Right kidney (tissue), 1 donor: Measurements from ENCODE around the gene CMIP.

Source experiments
- DNase-seq: peaks from one replicate; pipeline ENCODE4 v3.0.0-alpha.2; 2016

CMIP gene

GRCh38 chr16:81461766-81462165, 17.2 kb downstream of the CMIP start:
- DNase-seq, result no peak

- DNase-seq, result no peak
These were observed 18.1 kb downstream of the CMIP start for GRCh38 chr16:81462683-81463082.

GRCh38 chr16:81463296-81463890, 18.8 kb downstream of the CMIP start:
- no peak for DNase-seq

DNA sequence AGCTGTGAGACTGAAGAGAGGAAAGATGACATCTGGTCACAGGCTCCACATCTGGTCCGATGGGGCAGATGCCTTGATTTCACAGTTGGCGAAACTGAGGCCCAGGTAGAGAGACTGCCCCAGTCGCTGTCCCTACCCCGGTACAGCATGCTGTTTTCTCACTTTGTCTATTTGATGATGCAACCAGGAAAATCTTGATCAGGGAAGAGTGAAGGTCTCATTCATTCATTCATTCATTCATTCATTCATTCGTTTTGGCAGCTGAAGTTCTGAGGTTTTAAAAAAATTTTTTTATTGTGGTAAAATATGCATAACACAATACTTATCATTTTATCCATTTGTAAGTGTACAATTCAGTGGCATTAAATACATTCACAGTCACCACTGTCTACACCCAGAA, 19.7 kb downstream of the CMIP start:
- DNase-seq, result no peak

DNA sequence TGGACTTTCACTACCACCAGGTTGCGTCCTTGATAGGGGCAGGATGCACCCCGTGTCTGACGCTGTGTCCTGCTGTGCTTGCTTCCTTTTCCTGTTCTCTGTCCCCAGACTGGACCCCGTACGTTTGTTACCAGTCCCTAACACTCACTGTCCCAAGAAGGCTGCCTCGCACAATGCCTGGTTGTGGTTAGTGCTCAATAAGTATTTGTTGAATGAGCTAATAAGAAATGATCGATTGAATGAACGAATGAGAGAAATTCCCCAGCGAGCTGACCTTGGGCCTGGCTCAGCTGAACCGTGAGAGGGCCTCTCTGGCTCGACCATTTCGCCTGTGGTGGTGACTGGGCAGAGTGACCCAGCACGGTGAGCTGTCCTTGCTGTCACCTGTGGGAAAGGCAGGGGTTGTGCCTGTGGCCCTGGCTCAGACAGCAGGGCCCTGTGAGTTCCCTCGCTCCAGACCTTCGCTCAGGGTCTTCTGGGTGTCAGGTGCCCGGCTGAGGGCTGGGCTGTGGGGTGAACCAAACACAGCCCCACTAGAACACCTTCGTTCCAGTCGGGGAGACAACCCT, 20.9 kb downstream of the CMIP start:
- DNase-seq, result no peak

GRCh38 chr16:81466356-81466980, 21.9 kb downstream of the CMIP start:
- no peak for DNase-seq

GRCh38 chr16:81467072-81467471, 22.5 kb downstream of the CMIP start:
- DNase-seq, result no peak

DNA sequence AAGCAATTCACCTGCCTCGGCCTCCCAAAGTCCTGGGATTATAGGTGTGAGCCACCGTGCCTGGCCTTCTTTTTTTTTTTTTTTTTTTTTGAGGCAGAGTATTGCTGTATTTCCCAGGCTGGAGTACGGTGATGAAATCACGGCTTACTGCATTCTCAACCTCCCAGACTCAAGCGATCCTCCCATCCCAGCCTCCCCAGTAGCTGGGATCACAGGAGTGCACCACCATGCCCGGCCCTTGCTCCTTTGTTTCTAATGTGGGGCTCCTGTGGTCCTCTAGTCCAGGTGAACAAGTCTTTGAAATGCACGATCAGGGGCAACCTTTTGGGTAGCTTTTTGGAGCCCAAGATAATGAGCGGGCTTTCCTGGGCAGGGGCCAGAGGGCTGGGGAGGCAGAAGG, 23.2 kb downstream of the CMIP start:
- DNase-seq, result no peak

DNA sequence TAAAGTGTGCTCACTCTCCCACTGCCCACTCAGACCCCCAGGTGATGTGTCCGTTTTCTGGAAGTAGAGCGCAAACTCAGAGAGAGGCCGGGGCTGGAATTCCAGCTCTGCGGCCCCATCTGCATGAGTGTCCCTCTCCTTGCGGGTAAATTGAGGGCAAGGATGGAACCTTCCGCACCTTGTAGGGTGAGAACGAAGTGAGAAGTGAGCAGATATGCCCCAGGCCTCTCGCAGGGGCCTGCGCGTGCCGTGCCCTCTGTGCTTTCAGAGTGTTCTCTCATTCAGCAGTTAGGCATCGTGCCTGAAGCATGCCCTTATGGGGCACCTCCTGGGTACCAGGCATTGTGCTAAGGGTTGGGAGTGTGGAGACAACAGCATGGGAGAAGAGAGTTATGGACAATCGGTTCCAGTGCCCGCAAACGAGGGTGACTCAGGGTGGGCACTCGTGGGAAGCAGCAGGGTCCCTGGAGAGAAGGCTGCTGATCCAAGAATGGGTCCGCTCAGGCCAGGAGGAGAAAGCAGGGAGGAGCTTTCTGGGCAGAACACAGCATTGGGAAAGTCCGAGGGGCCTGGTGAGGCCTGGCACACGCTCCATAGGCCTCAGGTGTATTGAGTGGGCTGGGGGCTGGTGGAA, 23.8 kb downstream of the CMIP start:
- DNase-seq, result no peak

DNA sequence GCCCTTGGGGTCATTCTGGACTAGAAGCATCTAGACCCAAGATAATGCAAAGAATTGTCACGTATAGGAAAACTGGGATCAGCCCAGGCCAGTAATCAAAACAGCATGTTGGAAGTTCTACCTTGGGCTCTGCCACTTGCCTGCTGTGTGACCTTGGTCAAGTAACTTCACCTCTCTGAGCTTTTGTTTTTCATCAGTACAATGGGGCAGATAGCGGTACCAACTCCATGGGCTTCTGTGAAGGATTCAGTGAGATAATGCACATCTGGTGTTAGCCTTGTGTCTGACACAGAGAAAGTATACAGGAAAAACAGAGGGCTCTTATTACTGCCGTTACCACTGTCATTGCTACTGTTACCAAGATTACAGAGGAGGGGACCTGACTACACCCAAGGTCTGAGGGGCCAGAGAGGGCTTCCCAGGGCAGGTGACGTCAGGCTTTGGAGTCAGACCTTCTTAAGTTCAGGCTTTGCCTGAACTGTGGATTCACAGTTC, 24.6 kb downstream of the CMIP start:
- DNase-seq, result no peak

DNA sequence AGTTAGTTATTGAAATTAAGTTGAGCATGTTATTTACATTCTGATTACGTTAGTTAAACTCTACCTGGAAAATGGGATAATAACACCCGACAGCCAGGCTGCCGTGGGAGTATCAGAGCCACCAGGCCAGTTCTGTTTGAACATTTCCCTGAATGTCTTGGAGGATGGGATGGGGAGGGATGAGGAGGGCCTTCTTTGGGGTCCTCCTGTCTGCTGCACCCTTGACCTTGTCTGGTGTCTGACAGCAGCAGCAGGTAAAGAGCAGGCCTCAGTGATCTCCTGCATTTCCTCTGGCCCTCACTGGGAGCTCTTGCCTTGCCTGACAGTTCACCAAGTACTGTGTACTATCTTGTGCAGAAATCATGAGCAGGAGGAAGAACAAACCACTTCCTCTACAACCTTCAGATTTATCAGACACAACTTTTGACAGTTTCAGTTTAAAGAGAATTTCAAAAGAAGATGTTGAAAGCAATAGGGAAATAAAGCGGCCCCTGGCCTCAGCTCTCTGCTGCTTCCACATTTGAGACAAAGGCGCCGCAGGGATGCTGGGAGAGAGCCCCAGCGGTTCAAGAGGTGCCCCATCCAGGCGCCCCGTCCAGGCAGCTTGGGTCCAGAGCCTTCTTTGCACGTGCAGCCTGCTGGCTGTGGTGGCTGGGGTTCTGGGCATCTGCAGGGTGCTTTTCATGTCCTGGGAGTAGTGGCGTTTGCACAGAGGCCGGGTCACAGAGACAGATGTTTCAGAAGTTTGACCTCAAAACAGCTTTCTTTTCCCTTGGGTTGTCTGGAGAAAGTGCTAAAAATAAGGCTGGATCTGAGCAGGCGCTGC, 25.3 kb downstream of the CMIP start:
- DNase-seq, result no peak

- DNase-seq, result no peak
These were observed 26.4 kb downstream of the CMIP start for GRCh38 chr16:81470796-81471636.

DNA sequence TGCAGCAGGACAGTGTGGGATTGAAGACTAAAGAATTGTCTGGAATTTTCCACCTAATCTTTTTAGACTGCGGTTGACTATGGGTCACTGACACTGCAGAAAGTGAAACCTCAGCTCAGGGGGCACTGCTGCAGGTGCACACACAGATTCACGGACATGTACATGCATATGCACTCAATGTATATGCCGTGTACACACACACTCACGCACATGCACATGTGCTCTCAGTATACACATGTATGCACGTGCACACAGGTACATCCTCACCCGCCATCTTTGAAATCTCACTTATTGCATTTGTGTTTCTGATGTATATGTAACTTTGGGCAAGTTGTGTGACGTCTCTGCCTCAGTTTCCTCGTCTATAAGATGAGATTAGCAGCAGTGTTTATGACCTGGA, 27.3 kb downstream of the CMIP start:
- no peak for DNase-seq

GRCh38 chr16:81472391-81472790, 27.8 kb downstream of the CMIP start:
- DNase-seq, result no peak

- DNase-seq, result no peak
These were observed 28.5 kb downstream of the CMIP start for GRCh38 chr16:81473066-81473488.

GRCh38 chr16:81473558-81473957, 28.9 kb downstream of the CMIP start:
- DNase-seq, result no peak

GRCh38 chr16:81473969-81474959, 29.7 kb downstream of the CMIP start:
- DNase-seq, result no peak

GRCh38 chr16:81477697-81478693, 33.4 kb downstream of the CMIP start:
- DNase-seq, result no peak

DNA sequence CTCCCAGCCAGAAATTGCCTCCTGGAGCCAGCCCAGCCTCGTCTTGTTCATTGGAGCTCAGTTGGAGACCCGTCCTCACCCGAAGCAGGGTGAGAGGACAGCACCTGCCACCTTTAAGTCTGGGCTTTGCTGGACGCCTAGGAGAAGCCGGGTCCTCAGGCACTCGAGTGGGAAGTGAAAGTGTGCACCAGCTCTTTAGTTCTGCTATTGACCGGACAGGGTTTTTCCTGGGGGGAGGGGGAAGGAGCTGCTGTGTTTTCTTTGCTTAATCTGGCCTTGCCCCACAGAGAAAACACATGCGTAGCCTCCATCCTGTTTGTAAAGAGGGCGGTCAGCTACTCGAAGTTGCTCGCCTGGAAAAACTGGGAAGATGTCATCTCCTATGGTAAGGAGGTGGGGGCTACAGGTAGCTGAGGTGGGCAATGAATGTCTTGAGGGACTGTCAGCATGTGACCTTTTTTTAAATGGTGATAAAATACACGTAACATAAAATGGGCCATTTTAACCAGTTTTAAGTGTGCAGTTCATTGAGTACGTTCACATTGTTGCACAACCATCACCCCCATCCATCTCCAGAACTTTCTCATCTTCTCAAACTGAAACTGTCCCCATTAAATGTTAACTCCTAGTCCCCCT, 34.4 kb downstream of the CMIP start:
- no peak for DNase-seq
